Caco-2 (cell line): ENCODE measurements around the gene ANK2. TPM values are rescaled to one million over a fixed set of nuclear protein-coding genes. Genes with fewer than 3 reads are reported as not detected.

Experiments
- BruUV-seq: library from RNA; stranded (reverse); fragments of 400-500 nt; replicated peaks from 2 replicates; lab custom pipeline; 2021; lab: Mats Ljungman, UMichigan
- CTCF ChIA-PET: fragments of 300-600 bp; sonication (Branson Sonifier 250); formaldehyde crosslinking; loops from one replicate; lab custom pipeline; 2022; ENCODE audit warnings: antibody characterized with exemption; lab: Charles Lee
- POLR2A ChIA-PET: fragments of 300-600 bp; sonication (Branson Sonifier 250); formaldehyde crosslinking; loops from one replicate; lab custom pipeline; 2022; ENCODE audit warnings: antibody characterized with exemption; lab: Charles Lee
- DNase-seq, 2 experiments: peaks; one replicate each; pipeline versions ENCODE4 v3.0.0 to v3.0.0-alpha.2; 2020 to 2022
- H3K27me3 ChIP-seq: replicated peaks from 2 replicates; pipeline ENCODE4 v1.6.0; 2011; ENCODE audit warnings: low read length; ENCODE audit not compliant: control insufficient read depth, insufficient read depth
- H3K36me3 ChIP-seq: 2 replicates; pipeline ENCODE4 v1.5.1; 2011; ENCODE audit warnings: low read length; ENCODE audit not compliant: control insufficient read depth, insufficient read depth
- H3K4me1 ChIP-seq: fragments of 250-450 bp; sonication (Bioruptor Pico); 2 replicates; pipeline ENCODE4 v1.5.1; 2020; ENCODE audit warnings: mild to moderate bottlenecking
- H3K4me3 ChIP-seq: 2 replicates; pipeline ENCODE4 v1.5.1; 2011; ENCODE audit warnings: low read depth, mild to moderate bottlenecking, control low read depth, low read length
- H3K9me3 ChIP-seq: fragments of 250-450 bp; sonication (Bioruptor Pico); 2 replicates; pipeline ENCODE4 v1.5.1; 2020; ENCODE audit warnings: mild to moderate bottlenecking, moderate library complexity
- H3K27ac Mint-ChIP-seq: one replicate; pipeline ENCODE4 v1.8.0; 2022; ENCODE audit warnings: mixed read lengths; ENCODE audit not compliant: unreplicated experiment
- H3K27me3 Mint-ChIP-seq: one replicate; pipeline ENCODE4 v1.8.0; 2022; ENCODE audit warnings: mixed read lengths; ENCODE audit not compliant: insufficient read depth, unreplicated experiment
- H3K36me3 Mint-ChIP-seq: one replicate; pipeline ENCODE4 v1.8.0; 2022; ENCODE audit warnings: mild to moderate bottlenecking, mixed read lengths; ENCODE audit not compliant: insufficient read depth, unreplicated experiment
- H3K4me1 Mint-ChIP-seq: one replicate; pipeline ENCODE4 v1.8.0; 2022; ENCODE audit warnings: low read depth, mixed read lengths; ENCODE audit not compliant: unreplicated experiment
- H3K4me3 Mint-ChIP-seq: one replicate; pipeline ENCODE4 v1.8.0; 2022; ENCODE audit warnings: mild to moderate bottlenecking, moderate library complexity, mixed read lengths; ENCODE audit not compliant: unreplicated experiment
- H3K9me3 Mint-ChIP-seq: one replicate; pipeline ENCODE4 v1.8.0; 2022; ENCODE audit warnings: mixed read lengths; ENCODE audit not compliant: unreplicated experiment
- CTCF ChIP-seq, 2 experiments: fragments of 200-600 bp in 1 of 2; IDR thresholded peaks; 1 replicate in 1 of 2; 2 replicates in 1 of 2; pipeline versions ENCODE4 v1.5.1 to v1.8.0; 2011 to 2022; ENCODE audit warnings: antibody characterized with exemption in 1 of 2, control low read depth in 1 of 2, inconsistent platforms in 1 of 2, low read depth in 1 of 2, low read length in 1 of 2, mild to moderate bottlenecking in 1 of 2, moderate library complexity in 1 of 2; ENCODE audit not compliant: insufficient read depth in 1 of 2, severe bottlenecking in 1 of 2, unreplicated experiment in 1 of 2
- intact Hi-C: fragments of 100-400 bp; cut with micrococcal nuclease; formaldehyde crosslinking; loops from one replicate; pipeline ENCODE4 v1.10.0; 2022; ENCODE audit not compliant: unreplicated experiment
- total RNA-seq: library from RNA; stranded (reverse); gene quantifications from 2 replicates; pipeline ENCODE4 v1.2.3, GENCODE V29; 2022

ANK2 gene
- total RNA-seq, 1 experiment from 2014 or later, result 26.3 TPM

- H3K4me3 ChIP-seq, result no peak overlapping the region
- H3K27me3 Mint-ChIP-seq, result no peaks in the 10 kb centered on the region
- H3K36me3 Mint-ChIP-seq, result no peaks in the 10 kb centered on the region
- no peaks in the 10 kb centered on the region for H3K9me3 Mint-ChIP-seq
- intact Hi-C loops, result no loop called here
- POLR2A ChIA-PET, result interaction anchor here (0.7 kb wide), 1 partner anchor 83 kb away, joined by 3 read pairs; no protein-coding TSS in a partner anchor
- H3K9me3 ChIP-seq, result no peaks in the 10 kb centered on the region
- DNase-seq, result no peak
- H3K4me3 Mint-ChIP-seq, result no peak overlapping the region
- no peak for TF ChIP-seq CTCF (IDR thresholded peaks at IDR 0.05; ENCODE audit: insufficient read depth in 1 of 2, low read depth in 1 of 2, low read length in 1 of 2, severe bottlenecking in 1 of 2, unreplicated experiment in 1 of 2)
- no peaks in the 10 kb centered on the region for H3K4me1 Mint-ChIP-seq
- H3K27ac Mint-ChIP-seq, result no peak overlapping the region
- no peaks in the 10 kb centered on the region for H3K27me3 ChIP-seq
- H3K4me1 ChIP-seq, result no peaks in the 10 kb centered on the region
- no peaks in the 10 kb centered on the region for H3K36me3 ChIP-seq
- BruUV-seq, result no TSS peak
- CTCF ChIA-PET, result no interaction called here
Observed at GRCh38 chr4:113303315-113303714, 253.9 kb downstream of the ANK2 start.

- Mint-ChIP-seq H3K36me3 (no peaks in the 10 kb centered on the region), H3K27ac (no peak overlapping the region), H3K27me3 (no peaks in the 10 kb centered on the region), H3K9me3 (no peaks in the 10 kb centered on the region), H3K4me3 (no peak overlapping the region), H3K4me1 (no peaks in the 10 kb centered on the region)
- H3K4me3 ChIP-seq, result no peak overlapping the region
- no peaks in the 10 kb centered on the region for H3K9me3 ChIP-seq
- ChIA-PET CTCF (no interaction called here), POLR2A (no interaction called here)
- H3K36me3 ChIP-seq, result no peaks in the 10 kb centered on the region
- H3K4me1 ChIP-seq, result no peaks in the 10 kb centered on the region
- no peak for DNase-seq
- TF ChIP-seq CTCF (IDR thresholded peaks at IDR 0.05; ENCODE audit: insufficient read depth in 1 of 2, low read depth in 1 of 2, low read length in 1 of 2, severe bottlenecking in 1 of 2, unreplicated experiment in 1 of 2), result no peak
- no TSS peak for BruUV-seq
- no peaks in the 10 kb centered on the region for H3K27me3 ChIP-seq
- intact Hi-C loops, result no loop called here
Observed at GRCh38 chr4:113311047-113311446, 261.6 kb downstream of the ANK2 start.

GRCh38 chr4:113312529-113312928 lies 263.1 kb downstream of the ANK2 start:
- Mint-ChIP-seq H3K27me3 (no peaks in the 10 kb centered on the region), H3K4me1 (no peaks in the 10 kb centered on the region), H3K9me3 (no peaks in the 10 kb centered on the region), H3K36me3 (no peaks in the 10 kb centered on the region), H3K4me3 (no peak overlapping the region), H3K27ac (no peak overlapping the region)
- Histone ChIP-seq H3K4me3 (no peak overlapping the region), H3K9me3 (no peaks in the 10 kb centered on the region), H3K36me3 (no peaks in the 10 kb centered on the region), H3K4me1 (no peaks in the 10 kb centered on the region), H3K27me3 (no peaks in the 10 kb centered on the region)
- ChIA-PET CTCF (interaction anchor here (0.6 kb wide), 1 partner anchor 459 kb away, joined by 5 read pairs; no protein-coding TSS in a partner anchor), POLR2A (interaction anchor here (0.7 kb wide), 1 partner anchor 41 kb away, joined by 3 read pairs; no protein-coding TSS in a partner anchor)
- TF ChIP-seq CTCF (IDR thresholded peaks at IDR 0.05; ENCODE audit: insufficient read depth in 1 of 2, low read depth in 1 of 2, low read length in 1 of 2, severe bottlenecking in 1 of 2, unreplicated experiment in 1 of 2), result no peak
- BruUV-seq, result no TSS peak
- DNase-seq, result no peak
- intact Hi-C loops, result no loop called here
